ENCODE data around the gene SNAP29.

- TF ChIP-seq ATF3 (IDR thresholded peaks at IDR 0.05) (no peak), TAF1 (conservative IDR thresholded peaks at IDR 0.05) (no peak), CTCF (IDR thresholded peaks at IDR 0.05; ENCODE audit: low read depth, low read length, missing input control) (no peak)
Measured at GRCh38 chr22:20811971-20812660, 46.7 kb upstream of the SNAP29 start.

All from liver (tissue), 3 donors.